NCI-H446 treated with DMSO at 0.1 percent for 48 hours (cell line): ENCODE measurements around the gene SLC17A7.

ENCODE experiments used
- DNase-seq: peaks from one replicate; lab custom pipeline; 2025; lab: John Stamatoyannopoulos, UW

Gene SLC17A7

DNA sequence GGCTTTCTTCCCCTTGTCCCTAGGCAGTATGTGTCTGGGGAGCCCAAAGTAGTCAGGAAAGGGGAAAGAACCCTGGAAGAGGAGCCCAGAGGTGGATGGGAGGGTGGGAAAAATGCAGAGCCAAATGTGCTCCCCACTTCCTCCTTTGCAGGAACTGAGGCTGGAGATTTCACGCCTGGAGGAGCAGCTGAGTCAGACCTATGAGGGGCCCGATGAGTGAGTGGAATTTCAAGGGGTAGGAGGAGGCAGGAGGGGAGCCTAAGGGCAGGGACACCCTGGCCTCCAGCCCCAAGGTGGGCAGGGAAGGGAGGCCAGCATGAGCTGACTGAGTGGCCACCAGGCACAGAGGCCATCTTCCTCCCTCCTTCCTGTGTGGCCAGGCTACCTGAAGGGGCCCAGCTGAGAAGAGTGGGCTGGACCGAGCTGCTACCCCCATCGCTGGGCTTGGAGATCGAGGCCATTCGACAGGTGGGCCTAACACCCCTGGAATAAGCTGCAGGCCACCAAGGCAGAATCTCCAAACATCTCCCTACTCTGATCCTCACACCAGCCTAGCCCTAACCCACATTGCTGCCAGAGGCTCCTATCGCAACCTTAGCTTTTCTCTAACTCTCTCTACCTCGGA is 32.4 kb downstream of the SLC17A7 start:
- no peak for DNase-seq

DNA sequence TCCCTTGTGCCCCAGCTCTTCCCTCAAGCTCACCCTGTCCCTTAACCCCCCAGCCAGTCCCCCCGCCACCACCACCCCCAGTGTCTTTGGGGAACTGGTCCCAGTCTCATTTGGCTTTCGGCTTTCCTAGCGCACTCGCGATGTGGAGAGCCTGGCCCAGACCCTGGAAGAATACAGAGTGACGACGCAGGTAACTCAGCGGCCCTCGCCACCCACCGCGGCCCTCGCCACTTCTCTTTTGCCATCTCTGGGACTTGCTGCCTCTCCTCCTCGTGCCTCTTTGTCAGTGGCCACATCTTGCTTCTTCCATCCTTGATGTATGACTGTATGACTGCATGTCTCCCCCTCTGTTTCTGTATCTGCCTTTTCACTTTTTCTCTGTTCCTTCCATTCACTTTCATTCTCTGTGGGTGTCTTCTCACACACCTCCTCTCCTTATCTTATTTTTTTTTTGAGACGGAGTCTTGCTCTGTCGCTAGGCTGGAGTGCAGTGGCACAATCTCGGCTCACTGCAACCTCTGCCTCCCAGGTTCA is 33.8 kb downstream of the SLC17A7 start:
- no peak for DNase-seq

DNA sequence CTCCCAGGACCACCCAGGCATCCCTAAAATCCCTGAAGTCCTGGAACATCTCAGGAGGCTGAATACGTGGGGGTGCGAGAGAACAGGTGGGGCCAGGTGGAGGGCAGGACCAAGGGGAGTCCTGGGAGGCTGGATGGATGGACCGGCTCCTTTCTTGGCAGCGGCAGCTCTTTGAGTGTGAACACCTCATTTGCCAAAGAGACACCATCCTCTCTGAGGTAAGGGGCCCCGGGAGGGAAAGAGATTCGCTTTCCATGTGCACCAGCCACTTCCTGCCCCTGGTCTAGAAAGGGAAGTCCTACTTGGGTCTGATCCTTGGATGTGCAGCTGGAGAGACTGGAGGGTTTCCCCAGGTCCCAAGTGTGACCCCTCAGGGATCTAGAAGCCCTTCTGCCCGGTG is 34.2 kb downstream of the SLC17A7 start:
- no peak for DNase-seq

DNA sequence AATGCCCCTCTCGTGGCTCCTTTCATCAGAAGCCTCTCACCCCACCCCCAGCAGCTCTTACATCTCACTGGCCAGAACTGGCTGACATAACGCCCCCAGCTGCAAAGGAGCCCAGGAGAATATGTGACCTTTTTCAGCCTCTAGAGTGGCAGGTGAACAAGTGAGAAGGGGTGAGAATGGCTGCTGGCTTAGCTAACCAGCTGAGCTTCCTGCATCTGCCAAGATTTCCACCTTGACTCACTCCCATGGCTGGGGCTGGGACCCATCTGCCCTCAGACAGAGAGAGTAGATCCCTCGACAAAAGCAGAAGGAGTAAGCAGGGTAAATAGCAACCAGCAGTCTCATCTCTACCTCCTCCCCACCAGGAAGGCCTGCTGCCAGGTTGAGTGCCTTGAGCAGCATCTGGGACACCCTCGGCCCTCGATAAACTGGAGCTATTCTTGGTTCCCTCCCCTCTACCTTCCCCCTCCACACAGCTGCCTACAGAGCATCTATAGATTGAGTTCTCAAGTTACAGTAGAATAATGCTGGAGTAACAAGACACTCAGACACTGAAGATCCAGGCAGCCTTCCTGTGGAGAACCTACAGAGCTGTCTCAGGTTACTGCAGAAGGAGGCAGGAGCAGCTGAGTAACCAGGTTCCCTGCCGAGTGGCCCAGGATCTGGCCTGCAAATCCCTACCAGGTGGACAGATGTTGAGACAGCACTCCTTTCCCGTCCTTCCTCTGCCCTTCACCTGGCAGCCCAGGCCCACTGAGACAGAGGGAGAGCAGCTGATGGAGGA is 37.7 kb downstream of the SLC17A7 start:
- no peak for DNase-seq

DNA sequence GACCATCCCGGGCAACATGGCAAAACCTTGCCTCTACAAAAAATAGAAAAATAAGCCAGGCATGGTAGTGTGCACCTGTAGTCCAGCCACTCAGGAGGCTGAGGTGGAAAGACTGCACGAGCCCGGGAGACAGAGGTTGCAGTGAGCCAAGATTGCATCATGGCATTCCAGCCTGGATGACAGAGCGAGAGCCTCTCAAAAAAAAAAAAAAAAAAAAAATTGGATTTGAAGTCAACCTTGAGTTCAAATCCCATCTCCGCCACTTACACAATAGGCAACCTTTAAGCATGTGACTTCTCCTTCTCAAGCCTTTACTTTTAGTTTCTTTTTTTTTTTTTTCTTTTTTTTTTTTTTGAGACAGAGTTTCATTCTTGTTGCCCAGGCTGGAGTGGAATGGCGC is 41.3 kb downstream of the SLC17A7 start:
- DNase-seq: no peak

DNA sequence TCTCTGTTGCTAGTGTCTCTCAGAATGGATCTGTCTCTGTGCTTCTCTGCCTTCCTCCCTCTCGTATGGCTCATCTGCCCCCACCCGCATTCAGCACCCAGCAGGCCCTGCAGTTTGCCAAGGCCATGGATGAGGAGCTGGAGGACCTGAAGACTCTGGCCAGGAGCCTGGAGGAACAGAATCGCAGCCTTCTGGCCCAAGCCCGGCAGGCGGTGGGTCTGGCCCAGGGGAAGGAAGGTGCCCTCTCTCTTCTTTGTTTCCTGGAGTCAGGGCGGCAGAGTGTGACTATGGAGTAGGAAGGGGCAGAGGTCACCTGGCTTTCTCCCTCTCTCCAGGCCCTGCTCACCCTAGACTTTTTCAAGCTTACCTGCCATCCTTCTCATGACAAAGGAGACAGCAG is 42.4 kb downstream of the SLC17A7 start:
- DNase-seq: no peak

DNA sequence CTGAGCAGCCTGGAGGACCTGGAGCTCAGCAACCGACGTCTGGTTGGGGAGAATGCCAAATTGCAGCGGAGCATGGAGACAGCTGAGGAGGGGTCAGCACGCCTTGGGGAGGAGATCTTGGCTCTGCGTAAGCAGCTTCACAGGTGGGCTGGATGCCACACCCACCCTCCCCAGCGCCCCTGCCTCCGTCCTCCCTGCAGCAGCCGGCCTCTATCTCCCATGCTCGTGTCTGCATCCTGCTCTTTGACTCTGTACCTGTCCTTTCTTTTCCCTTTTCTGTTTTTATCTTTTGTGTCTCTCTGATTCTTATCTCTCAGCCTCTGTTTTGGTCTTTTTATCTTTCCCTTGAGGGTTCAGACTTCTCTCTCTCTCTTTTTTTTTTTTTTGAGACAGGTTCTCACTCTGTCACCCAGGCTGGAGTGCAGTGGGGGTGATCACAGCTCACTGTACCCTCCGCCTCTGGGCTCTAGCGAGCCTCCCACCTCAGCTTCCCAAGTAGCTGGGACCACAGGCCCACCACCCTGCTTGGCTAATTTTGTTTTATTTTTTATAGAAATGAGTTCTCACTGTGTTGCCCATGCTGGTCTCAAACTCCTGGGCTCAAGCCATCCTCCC is 43.2 kb downstream of the SLC17A7 start:
- DNase-seq: no peak

DNA sequence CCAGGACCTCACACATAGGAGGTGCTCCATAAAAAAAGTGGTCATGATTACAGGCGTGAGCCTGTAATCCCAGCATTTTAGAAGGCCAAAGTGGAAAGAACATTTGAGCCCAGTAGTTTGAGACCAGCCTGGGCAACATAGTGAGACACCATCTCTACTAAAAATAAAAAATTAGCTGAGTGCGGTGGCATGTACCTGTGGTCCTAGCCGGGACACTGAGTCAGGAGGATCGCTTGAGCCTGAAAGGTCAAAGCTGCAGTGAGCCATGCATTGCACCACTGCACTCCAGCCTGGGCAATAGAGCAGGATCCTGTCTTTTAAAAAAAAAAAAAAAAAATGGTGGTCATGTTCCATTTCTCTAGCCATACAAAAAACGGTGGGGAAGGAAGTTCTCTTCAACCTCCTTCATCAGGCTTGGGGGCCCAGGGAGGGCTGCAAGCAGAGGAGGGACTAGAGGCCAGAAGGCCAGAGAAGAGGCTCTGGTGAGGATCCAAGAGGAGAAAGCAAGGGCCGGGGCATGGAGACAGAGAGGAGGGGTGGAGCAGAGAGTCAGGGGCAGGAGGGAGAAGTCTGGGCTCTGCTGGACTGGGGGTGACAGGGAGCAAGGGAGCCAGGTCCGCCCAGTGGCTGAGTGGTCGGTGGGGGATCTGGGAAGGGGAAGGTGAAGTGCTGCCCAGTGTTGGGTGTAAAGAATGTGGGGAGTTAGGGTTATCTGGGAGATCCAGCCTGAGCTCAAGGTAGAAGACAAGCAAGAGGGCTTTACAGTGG is 44.4 kb downstream of the SLC17A7 start:
- no peak for DNase-seq

DNA sequence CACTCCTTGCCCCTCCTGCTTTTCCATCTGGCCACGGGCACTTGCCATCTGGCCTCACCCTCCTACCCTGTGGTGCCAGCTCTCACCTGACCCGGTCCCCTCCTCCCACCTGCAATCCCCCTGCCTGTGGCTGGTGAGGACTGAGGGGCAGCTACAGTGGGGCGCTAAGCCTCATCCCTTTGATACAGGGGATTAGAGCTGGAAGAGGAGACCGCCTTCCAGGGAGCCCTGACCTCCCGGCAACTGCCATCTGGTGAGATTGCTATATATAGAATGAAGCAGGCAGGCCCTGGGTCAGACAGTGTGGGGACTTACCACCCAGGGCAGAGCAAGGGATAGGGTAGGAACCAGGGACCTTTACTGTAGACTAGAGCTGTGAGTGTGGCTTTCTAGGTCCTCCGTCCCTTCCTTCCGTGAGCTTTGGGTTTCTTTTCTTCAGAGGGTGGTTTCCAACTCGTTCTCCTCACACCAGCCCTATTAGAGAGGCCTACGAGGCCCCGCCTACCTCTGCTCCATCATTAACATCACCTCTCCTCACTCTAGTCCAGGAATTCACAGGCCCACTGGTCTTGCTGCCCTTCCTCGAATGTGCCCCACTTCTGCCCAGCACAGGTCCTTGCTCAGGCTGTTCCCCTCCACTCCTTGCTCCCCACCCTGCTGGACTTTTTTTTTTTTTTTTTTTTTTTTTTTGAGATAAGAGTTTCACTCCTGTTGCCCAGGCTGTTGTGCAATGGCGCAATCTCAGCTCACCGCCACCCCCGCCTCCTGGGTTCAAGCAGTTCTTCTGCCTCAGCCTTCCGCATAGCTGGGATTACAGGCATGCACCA is 45.5 kb downstream of the SLC17A7 start:
- no peak for DNase-seq

DNA sequence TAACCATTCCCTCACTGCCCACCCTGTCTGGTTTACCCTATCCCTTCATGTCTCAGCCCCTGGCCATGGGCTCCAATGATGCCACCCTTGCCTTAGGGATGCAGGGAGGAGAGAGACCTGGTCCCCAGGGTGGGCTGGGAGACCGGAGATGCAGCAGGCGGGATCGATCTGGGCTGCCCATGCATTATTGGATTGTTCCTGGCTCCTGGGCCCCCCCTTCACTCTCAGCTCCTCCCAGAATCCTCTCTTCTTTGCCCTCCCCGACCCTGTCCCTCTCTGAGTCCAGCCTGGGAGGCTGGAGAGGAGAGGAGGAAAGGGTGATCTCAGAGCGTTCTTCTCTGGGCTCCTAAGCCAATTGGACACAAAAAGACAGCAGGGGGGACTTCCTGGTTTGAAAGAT is 47.4 kb downstream of the SLC17A7 start:
- no peak for DNase-seq

DNA sequence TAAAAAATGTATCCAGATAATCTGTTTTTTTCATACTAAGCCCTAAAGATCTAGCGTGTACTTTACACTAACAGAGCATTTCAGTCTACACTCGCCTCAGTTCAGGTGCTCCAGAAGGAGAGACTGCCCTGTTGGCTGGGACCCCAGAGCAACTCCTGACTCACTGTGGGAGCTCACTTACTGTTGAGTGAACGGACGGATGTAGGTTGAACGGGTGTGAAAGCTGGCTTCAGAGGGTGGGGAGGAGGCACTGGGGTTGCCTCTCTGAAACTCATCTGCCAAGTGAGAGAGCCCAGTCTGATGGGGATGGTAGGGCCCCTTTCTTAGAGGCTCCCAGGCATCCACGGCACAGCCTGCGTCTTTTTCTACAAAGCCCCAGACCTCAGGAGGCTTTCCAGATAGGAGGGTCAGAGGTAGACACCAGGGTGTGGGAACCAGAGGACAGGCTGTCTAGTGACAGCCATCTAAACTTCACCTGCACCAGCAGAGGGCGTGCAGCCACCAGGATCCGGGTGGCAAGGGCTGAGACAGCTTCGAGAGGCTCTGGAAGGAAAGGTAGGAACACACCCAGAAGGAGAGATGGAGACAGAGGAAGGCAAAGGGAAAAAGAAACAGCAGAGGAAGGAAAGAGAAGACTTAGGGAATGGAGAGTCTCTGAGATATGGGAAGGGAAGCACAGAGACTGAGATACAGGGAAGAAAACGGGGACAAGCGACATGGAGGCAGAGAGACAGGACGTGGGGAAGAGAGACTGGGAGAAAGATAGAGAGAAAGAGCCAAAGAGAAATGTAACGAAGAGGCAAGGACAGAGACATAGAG is 49.5 kb downstream of the SLC17A7 start:
- peak; percentile 35 for DNase-seq

DNA sequence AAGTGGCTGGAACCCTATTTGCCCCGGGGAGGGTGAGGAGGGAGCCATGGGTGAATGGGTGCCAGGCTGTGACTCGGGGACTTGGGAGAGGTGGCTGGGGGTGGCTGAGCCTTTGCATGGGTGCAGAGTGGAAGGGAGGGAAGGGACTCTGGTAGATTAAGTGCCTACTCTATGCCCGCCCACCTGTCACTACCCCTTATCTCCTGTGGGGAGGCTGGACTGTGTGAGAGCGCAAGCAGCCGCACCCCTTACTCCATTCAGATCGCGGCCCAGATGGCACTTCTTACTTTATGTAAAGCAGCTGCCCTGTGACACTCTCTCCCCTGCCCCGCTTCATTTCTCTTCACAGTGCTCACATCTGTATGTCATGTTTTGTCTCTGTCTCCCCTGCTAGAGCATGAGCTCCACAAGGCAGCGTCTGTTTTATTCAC is 50.4 kb downstream of the SLC17A7 start:
- no peak for DNase-seq

DNA sequence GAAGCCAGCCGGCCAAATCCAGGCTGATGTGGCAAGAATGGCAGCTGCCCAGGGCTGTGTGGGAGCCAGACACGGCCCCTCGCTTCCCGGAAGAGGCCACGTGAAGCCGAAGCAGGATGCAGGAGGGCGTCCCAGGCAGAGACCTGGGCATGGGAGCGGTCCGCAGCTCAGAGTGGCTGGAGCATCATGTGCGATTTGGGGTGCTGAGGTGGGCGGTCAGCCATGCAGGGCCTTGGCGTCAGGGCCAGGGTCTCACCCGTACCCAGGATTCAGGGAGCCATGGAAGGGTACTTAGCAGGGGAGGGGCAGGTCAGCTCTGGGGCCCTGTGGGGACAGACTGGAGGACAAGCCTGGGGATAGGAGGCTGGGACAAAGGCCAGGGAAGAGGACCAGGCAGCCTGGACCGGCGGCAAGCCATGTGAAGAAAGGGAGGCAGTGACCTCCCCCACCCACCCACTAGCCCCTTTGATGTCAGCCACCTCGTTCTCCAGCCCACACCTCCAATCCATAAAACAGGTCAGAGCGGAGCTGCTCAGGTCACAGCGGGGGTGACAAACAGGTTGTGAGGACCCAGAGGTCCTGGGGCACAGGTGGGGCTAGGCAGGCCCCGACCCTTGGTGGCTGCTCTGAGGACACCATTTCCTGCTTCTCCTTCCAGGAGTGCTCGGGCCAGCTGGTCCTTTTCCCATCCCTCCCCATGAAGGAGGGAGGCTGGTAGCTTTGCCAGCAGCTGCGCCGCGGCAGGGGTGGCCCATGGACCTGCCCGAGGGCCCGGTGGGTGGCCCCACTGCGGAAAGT is 51.0 kb downstream of the SLC17A7 start:
- no peak for DNase-seq

DNA sequence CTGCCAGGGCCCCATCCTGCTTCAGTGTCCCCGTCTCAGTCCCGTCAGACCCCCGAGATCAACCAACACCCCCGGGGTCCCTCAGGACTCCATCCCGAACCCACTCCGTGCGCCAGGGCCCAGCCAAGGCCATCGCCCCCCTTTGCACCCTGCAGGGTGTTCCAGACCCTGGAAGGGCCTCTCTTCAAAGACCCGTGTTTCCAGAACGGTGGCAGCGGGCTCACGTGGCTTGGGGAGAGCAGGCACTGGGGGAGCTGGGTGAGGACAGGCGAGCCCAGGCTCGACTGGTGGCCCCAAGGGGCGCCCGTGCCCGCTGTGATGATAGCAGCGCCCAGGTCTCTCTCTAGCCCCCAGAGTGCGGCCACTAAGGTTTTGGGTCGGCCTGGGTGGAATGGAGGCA is 51.9 kb downstream of the SLC17A7 start:
- no peak for DNase-seq

DNA sequence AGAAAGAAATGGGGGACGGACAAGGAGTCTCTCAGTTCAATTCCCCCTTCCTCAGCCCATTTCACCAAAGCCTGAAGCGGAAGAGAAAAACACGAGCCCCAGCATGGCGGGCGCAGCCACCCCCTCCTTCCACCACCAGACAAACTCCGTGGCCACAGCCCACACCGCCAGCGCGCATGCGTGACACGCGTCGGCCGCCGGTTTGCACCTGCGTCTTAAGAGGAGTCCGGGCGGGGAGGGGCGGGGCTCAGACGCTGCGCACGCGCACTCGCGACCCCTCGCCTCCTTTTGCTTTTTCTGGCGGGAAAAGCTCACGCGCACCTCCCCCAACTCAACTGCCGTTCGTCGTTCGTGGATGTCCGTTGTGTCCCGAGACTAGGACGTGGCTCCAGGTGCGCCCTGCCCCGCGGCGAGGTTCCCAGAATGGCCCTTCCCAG is 53.4 kb downstream of the SLC17A7 start, which contains the start of gene KASH5:
Gene KASH5 (plus strand): TSS at position 314 of the 437 bp plus-strand sequence. CDS start 2,635 bp downstream, outside the sequence.
- no peak for DNase-seq

DNA sequence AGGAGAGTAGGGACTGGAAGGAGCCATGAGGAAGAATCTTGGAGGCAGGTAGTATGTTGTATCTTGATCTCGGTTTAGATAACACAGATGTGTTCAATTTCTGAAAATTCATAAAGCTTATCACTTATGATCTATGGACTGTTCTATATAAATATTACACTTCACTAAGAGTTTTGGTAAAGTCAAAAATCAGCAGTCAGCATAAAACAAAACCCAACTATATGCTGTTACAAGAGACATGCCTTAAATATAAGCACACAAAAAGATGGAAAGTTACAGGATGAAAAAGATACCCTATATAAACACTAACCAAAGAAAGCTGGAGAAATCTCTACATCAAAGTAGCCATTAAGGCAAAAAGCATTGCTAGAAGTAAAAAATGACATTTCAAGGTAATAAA is 57.7 kb downstream of the SLC17A7 start:
- no peak for DNase-seq

DNA sequence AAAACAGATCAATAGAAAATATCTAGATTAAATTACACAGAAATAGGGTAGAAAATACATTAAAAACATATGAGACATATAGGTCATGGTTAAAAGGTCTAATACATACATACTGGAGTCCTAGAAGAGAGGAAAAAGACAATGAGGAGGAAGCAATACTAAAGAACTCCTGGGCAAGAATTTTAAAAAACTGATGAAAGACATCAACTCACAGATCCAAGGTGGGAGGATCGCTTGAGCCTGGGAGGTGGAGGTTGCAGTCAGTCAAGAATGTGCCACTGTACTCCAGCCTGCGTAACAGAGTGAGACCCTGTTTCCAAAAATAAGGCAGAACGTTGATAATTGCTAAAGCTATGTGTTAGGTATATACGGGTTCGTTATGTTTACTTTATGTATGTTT is 58.7 kb downstream of the SLC17A7 start:
- no peak for DNase-seq

DNA sequence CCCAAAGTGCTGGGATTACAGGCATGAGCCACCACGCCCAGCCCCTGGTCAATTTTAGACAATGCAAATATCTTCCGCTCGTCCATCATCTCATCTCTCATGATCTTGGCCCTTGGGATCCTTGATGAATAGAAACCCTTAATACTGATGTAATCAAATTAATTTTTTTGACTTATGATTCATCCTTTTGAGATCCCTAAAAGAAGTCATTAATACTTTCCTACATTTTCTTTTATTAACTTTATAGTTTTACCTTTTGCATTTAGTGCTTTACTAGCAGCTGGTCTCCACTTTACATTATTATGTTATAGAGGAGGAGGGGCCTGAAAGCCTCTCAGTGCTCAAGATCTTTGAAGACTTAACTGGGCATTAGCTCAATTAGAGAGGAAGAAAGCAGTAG is 60.9 kb downstream of the SLC17A7 start:
- no peak for DNase-seq
